Esophagus squamous epithelium (tissue), 4 donors: ENCODE measurements around the gene ABR.

Experiments used
- CTCF ChIP-seq, 6 experiments: fragments of 450-650 bp in 4 of 6; fragments of 200-600 bp in 2 of 6; sonication (generic) in 2 of 6; IDR thresholded peaks; one replicate each; pipeline ENCODE4 v1.5.1; 2016 to 2019; ENCODE audit warnings: antibody characterized with exemption in 6 of 6, mild to moderate bottlenecking in 4 of 6, moderate library complexity in 4 of 6
- POLR2A ChIP-seq, 4 donors: fragments of 450-650 bp; IDR thresholded peaks; one replicate each; pipeline ENCODE4 v1.6.1; 2017; ENCODE audit warnings: antibody characterized with exemption in 4 of 4, mild to moderate bottlenecking in 4 of 4, moderate library complexity in 3 of 4

- no peak for TF ChIP-seq POLR2A (IDR thresholded peaks at IDR 0.05)
- no peak for TF ChIP-seq CTCF (IDR thresholded peaks at IDR 0.05)
Observed at GRCh38 chr17:1024076-1024475, 155.7 kb downstream of the ABR start.
